ENCODE data around the gene PLEKHG4B.
"Not testable (repeated sequence)": the region's sequence is repeated elsewhere in the genome, so short reads cannot be mapped to it uniquely, and the experiment has no call there.

The PLEKHG4B gene

DNA sequence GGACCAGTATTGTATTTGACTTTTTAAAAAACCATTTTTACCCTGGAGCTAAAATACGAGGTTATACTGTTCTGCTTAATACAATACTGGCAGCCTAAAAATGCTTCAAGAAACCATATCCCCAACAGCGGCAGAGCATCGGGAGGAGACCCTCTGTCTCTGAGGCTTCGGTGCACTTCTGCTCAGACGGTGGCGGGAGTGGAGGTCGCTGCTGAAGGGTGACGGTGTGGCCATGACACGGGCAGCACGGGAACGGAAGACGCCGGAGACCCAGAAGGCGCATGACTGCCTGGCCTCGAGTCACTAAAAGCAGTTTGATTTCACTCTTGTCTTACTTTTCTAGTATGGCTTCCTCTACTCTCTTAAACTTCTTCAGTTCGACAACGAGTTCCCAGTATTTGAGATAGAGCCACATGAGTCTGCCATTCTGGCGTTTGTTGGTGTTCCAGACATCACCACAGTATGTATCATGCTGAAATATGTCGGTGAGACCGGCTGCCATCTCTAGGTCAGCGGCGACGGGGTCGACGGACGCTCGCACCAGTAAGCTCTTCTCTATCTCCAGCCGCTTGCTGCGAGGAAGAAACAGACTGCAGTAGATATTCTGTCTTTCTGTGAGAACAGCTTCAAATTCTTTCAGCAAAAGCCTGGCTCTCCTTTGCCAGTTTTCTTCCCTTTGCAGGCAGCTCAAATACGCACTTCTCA is 113.2 kb downstream of the PLEKHG4B start:
- no peak overlapping the region for H3K27ac ChIP-seq
- peaks cover 16 to 78% (median 35%) of the 10 kb centered on the region in 11 experiments; a peak in 17 of 22 replicates for H4K20me1 ChIP-seq
- H3K4me1 ChIP-seq = peaks cover 23 to 65% (median 54%) of the 10 kb centered on the region in 10 experiments
- no peak overlapping the region for H3K4me3 ChIP-seq
- H3K36me3 ChIP-seq = peaks cover 31 to 51% (median 43%) of the 10 kb centered on the region in 11 experiments
- H3K4me2 ChIP-seq = no peak overlapping the region
- no peaks in the 10 kb centered on the region for H3K9me3 ChIP-seq (replicated peaks in 1 of 11)
- TF ChIP-seq Cebpa-rat (IDR thresholded peaks at IDR 0.05) = no peak
- H3K9ac ChIP-seq = no peak overlapping the region
- H3K27me3 ChIP-seq = no peaks in the 10 kb centered on the region

DNA sequence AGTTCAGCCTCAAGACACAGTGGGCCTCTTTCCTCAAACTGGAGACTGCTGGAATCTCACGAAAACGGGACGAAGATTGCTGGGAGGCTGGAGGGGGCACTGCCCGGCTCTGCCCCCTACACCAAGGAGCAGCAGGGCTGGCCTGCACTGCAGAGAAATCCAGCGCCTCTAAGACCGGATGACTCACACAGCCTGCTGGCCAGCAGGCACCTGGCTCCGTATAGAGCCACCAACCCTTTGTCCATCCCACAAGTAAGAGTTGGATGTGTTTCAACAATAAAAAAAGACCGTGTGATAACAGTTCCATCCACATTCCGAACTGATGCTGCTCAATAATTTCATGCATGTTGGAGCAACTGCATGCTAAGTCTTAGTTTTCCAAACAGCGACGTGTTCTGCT is 114.4 kb downstream of the PLEKHG4B start:
- Histone ChIP-seq H3K9me3 (replicated peaks in 1 of 11) (no peaks in the 10 kb centered on the region), H3K4me1 (peaks cover 22 to 55% (median 42%) of the 10 kb centered on the region in 10 experiments), H4K20me1 (peaks cover 16 to 70% (median 32%) of the 10 kb centered on the region in 11 experiments; a peak in 17 of 22 replicates), H3K36me3 (peaks cover 31 to 51% (median 43%) of the 10 kb centered on the region in 11 experiments), H3K4me2 (peak overlapping the region in 9 of 11 experiments; percentile 60 to 82 (median 76); a peak in 16 of 22 replicates), H3K4me3 (no peak overlapping the region), H3K27me3 (no peaks in the 10 kb centered on the region), H3K9ac (0 out of 22 replicates have a peak overlapping the region, but pooled peaks of 2 of the 11 experiments have one; percentile 12 to 28), H3K27ac (peak overlapping the region in 4 of 11 experiments; percentile 5 to 54 (median 40); a peak in 5 of 22 replicates)
- TF ChIP-seq Cebpa-rat (IDR thresholded peaks at IDR 0.05) = no peak

DNA sequence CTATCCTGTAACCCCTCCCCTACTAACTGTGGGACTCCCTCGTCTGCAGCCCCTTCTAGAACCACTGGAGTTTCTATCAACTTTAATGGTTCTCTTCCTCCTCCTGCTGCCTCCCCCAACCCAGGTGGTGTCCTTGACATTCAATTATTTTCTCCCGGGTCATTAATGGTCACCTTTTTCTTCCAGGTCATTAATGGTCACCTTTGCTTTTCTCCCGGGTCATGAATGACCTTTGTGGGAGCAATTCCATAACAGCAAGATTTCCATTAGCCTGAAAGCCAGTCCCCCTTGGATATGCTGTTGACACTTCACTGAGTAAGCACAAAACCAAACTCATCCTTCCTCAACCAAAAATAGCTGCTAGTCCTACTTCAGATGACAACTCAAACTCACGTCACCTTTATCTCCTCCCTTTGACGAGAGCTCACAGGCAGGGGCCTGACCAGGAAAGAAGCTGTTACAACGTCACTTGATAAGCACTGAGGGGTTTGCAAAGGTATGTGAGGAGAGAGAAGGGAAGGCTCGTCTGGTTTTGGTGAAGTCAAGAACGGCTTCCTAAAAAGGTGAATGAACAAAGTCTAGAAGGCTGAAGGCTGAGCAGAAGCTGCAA is 115.1 kb downstream of the PLEKHG4B start:
- H3K36me3 ChIP-seq = peaks cover 31 to 51% (median 43%) of the 10 kb centered on the region in 11 experiments
- peak overlapping the region in 6 of 11 experiments; percentile 5 to 54 (median 26); a peak in 8 of 22 replicates for H3K27ac ChIP-seq
- peaks cover 15 to 49% (median 36%) of the 10 kb centered on the region in 10 experiments for H3K4me1 ChIP-seq
- H3K9me3 ChIP-seq (replicated peaks in 1 of 11) = no peaks in the 10 kb centered on the region
- peak overlapping the region; percentile 60 to 82 (median 74) for H3K4me2 ChIP-seq
- no peaks in the 10 kb centered on the region for H3K27me3 ChIP-seq
- H3K9ac ChIP-seq = peak overlapping the region in 4 of 11 experiments; percentile 3 to 29 (median 22); a peak in 7 of 22 replicates
- H3K4me3 ChIP-seq = 0 out of 20 replicates have a peak overlapping the region, but pooled peaks of 1 of the 10 experiments have one; percentile 15
- peaks cover 15 to 63% (median 29%) of the 10 kb centered on the region in 11 experiments; a peak in 16 of 22 replicates for H4K20me1 ChIP-seq
- TF ChIP-seq Cebpa-rat (IDR thresholded peaks at IDR 0.05) = no peak

DNA sequence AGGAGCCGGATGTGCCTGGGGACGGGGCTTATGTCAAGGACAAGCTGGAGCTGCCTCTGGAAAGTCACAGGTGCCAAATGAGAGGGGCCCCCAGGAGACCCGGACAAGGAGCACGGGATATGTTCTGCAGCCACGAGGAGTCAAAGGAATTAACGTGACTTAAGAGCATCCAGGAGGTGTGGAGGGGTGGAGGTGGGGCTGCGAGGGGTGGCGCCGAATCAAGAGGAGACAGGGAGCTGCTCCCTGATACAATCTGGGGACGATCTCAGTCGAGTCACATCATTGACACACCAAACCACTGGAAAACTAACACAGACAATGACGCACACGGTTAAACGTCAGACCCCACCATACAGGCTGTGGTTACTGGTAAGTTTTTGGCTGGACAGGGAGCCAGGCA is 115.6 kb downstream of the PLEKHG4B start:
- H3K9ac ChIP-seq = peak overlapping the region in 4 of 11 experiments; percentile 3 to 29 (median 22); a peak in 6 of 22 replicates
- TF ChIP-seq Cebpa-rat (IDR thresholded peaks at IDR 0.05) = no peak
- H3K36me3 ChIP-seq = peaks cover 31 to 50% (median 42%) of the 10 kb centered on the region in 11 experiments
- H3K27ac ChIP-seq = peak overlapping the region in 4 of 11 experiments; percentile 9 to 54 (median 37); a peak in 5 of 22 replicates
- H3K27me3 ChIP-seq = no peaks in the 10 kb centered on the region
- no peak overlapping the region for H3K4me3 ChIP-seq
- peak overlapping the region; percentile 60 to 82 (median 74) for H3K4me2 ChIP-seq
- peaks cover 15 to 60% (median 29%) of the 10 kb centered on the region in 11 experiments; a peak in 15 of 22 replicates for H4K20me1 ChIP-seq
- peaks cover 15 to 43% (median 31%) of the 10 kb centered on the region in 10 experiments for H3K4me1 ChIP-seq
- H3K9me3 ChIP-seq (replicated peaks in 1 of 11) = no peaks in the 10 kb centered on the region

DNA sequence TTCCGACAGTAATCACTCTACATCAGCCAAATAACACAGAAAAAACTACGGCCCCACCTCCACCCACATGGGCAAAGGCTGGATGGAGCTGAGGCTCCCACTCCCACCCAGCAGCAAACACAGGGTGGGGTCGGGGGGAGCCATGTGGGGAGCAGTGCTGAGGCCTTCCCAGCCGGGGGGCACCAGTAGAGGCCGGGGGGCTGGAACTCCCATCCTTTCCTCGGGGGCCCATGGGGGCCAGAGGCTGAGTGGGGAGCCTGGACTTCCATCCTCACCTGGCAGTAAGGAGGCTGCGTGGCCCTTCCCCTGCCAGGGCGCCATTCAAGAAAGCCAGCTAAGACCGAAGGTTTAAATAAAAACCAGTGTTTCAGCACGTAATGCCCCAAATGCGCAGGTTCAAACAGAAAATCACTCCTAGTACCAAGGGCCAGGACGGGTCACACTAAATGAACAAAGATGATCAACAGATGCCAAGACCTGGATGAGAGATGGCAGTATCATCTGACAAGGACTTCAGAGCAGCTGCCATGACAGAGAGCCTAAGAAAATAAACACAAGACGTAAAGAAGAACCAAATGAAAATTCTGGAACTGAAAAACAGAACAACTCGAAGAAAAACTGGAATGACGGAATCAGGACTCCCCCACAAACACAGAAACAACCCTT is 116.6 kb downstream of the PLEKHG4B start:
- Histone ChIP-seq H3K9ac (no peak overlapping the region), H3K36me3 (peaks cover 30 to 48% (median 36%) of the 10 kb centered on the region in 11 experiments), H4K20me1 (peaks cover 18 to 66% (median 32%) of the 10 kb centered on the region in 11 experiments; a peak in 15 of 22 replicates), H3K4me1 (peaks cover 15 to 46% (median 34%) of the 10 kb centered on the region in 10 experiments), H3K4me2 (peak overlapping the region in 8 of 11 experiments; percentile 64 to 82 (median 76); a peak in 13 of 22 replicates), H3K27ac (peak overlapping the region in 2 of 11 experiments; percentile 37 to 54; a peak in 3 of 22 replicates), H3K27me3 (no peaks in the 10 kb centered on the region), H3K9me3 (replicated peaks in 1 of 11) (peaks cover 0 to 2% (median 0%) of the 10 kb centered on the region in 11 experiments; a peak in 3 of 22 replicates), H3K4me3 (no peak overlapping the region)
- no peak for TF ChIP-seq Cebpa-rat (IDR thresholded peaks at IDR 0.05)

DNA sequence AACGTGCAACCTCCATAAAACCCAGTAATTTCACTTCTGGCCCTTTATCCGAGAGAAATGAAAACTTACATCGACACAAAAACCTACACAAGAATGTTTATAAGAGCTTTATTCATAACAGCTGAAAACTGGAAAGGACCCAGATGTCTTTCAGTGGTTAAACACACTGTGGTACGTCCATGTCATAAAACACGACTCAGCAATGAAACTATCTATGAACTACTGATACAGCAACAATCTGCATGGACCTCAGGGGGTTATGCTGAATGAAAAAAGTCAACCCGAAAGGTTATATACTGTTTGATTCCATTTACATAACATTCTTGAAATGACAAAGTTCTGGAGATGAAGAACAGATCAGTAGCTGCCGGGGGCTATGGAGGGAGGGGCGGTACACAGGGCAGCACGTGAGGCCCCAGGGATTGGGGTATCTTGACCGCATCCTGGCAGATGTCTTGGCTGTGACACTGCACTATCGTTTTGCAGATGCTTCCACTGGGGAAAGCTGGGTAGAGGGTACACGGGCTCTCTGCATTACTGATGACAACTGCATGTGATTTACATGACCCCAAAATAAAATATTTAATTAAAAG is 121.9 kb downstream of the PLEKHG4B start:
- peak overlapping the region in 8 of 11 experiments; percentile 28 to 85 (median 74); a peak in 15 of 22 replicates for H3K27ac ChIP-seq
- H4K20me1 ChIP-seq = peaks cover 12 to 47% (median 21%) of the 10 kb centered on the region in 11 experiments; a peak in 17 of 22 replicates
- H3K4me3 ChIP-seq = peak overlapping the region in 6 of 10 experiments; percentile 16 to 46 (median 32); a peak in 8 of 20 replicates
- H3K27me3 ChIP-seq = no peaks in the 10 kb centered on the region
- TF ChIP-seq Cebpa-rat (IDR thresholded peaks at IDR 0.05) = no peak
- peaks cover 28 to 52% (median 43%) of the 10 kb centered on the region in 10 experiments for H3K4me1 ChIP-seq
- peaks cover 0 to 5% (median 0%) of the 10 kb centered on the region in 11 experiments; a peak in 3 of 22 replicates for H3K9me3 ChIP-seq (replicated peaks in 1 of 11)
- H3K4me2 ChIP-seq = peak overlapping the region; percentile 49 to 92 (median 85)
- H3K36me3 ChIP-seq = peaks cover 0 to 15% (median 6%) of the 10 kb centered on the region in 11 experiments; a peak in 14 of 22 replicates
- peak overlapping the region in 8 of 11 experiments; percentile 26 to 77 (median 64); a peak in 13 of 22 replicates for H3K9ac ChIP-seq

DNA sequence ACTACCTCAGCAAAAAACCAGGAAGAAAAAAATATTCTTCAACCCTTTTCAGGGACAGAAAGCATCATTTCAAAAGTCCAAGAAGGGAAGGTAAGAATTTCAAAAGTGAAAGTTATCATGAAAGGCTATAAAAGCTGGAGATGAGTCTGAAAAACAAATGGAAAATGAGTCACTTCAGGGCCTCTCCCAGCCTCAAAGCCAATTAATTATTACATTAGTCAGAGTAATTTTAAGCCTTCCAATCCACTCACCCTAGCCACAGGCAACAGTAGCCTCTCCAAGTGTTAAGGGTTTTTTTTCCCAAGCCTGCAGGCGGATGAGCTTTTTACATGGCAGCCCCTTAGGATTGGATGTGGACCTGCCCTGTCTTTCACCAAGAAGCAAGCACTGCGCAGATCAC is 123.3 kb downstream of the PLEKHG4B start:
- Histone ChIP-seq H3K4me2 (peak overlapping the region; percentile 49 to 92 (median 85)), H3K4me3 (peak overlapping the region in 1 of 10 experiments; percentile 31; a peak in 1 of 20 replicates), H3K4me1 (peaks cover 32 to 44% (median 40%) of the 10 kb centered on the region in 10 experiments), H3K36me3 (peaks cover 0 to 15% (median 6%) of the 10 kb centered on the region in 11 experiments; a peak in 13 of 22 replicates), H3K27ac (peak overlapping the region in 8 of 11 experiments; percentile 28 to 85 (median 74); a peak in 13 of 22 replicates), H4K20me1 (peaks cover 21 to 51% (median 31%) of the 10 kb centered on the region in 11 experiments; a peak in 20 of 22 replicates), H3K9ac (peak overlapping the region in 6 of 11 experiments; percentile 51 to 72 (median 65); a peak in 6 of 22 replicates)
- not testable (repeated sequence) for H3K27me3 ChIP-seq; H3K9me3 ChIP-seq (replicated peaks in 1 of 11)

DNA sequence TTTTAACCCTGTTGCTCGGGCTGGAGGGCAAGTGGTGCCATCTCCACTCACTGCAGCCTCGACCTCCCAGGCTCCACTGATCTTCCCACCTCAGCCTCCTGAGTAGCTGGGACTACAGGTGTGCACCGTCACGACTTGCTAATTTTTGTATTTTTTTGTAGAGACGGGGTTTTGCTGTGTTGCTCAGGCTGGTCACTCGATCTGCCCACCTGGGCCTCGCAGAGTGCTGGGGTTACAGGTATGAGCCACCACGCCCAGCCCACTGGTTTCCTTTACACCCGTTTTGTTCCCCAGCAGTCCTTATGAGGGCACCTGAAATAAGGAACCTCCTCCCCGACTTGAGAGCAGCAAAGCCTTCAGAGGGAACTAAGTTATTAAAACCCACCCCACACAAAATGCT is 124.1 kb downstream of the PLEKHG4B start:
- H3K27ac ChIP-seq = peak overlapping the region in 3 of 11 experiments; percentile 18 to 84 (median 83); a peak in 5 of 22 replicates
- H3K9me3 ChIP-seq (replicated peaks in 1 of 11); H3K27me3 ChIP-seq; H3K4me3 ChIP-seq: not testable (repeated sequence)
- H3K9ac ChIP-seq = peak overlapping the region in 2 of 11 experiments; percentile 44 to 49; a peak in 4 of 22 replicates
- peaks cover 0 to 15% (median 6%) of the 10 kb centered on the region in 11 experiments; a peak in 13 of 22 replicates for H3K36me3 ChIP-seq
- peaks cover 27 to 56% (median 39%) of the 10 kb centered on the region in 11 experiments for H4K20me1 ChIP-seq
- H3K4me2 ChIP-seq = peak overlapping the region; percentile 49 to 92 (median 85)
- peaks cover 40 to 51% (median 47%) of the 10 kb centered on the region in 10 experiments for H3K4me1 ChIP-seq

DNA sequence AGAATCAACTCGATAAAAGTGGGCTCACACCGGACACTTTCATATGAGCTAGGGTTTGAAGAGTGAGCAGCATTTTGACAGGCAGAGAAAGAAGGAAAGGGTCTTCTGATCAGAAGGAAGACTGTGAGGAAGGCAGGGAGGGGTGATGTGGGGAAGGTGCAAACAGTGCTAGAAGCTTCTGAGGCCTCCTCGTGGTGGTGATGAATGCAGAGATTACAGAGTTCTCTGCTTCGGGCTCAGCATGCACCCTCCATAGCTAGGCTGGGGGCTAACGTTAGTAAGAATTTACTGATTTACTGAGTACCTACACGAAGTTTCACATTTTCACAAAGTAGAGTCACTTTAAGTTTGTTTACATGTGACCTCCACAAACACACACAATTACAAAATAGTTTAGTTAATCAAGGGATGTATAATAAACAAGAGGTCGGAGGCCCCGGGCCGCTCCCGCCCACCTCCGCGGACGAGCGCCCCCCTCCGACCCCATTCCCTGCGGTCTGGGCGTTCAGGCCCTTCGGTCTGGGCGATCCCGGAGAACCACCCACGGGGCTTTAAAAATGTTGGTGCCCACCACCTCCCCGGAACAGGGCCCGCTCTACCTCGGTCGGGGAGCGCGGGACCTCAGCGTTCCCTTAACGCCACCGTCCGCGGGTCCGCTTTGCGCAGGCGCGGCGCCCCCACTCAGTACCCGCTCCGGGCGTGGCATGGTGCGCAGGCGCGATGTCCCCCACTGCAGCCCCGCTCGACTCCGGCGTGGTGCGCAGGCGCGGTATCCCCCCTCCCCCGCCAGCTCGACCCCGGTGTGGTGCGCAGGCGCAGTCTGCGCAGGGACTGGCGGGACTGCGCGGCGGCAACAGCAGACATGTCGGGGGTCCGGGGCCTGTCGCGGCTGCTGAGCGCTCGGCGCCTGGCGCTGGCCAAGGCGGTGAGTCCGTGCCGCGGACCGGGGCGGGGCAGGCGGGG is 125.8 kb downstream of the PLEKHG4B start, which contains the start of the genes CCDC127 and SDHA:
Gene CCDC127, minus strand, starts transcription at position 660 of the 963 bp plus-strand sequence. CDS start 1,304 bp downstream, outside the sequence.
Gene SDHA, plus strand, starts transcription at position 827 of the 963 bp plus-strand sequence. Its CDS starts 36 bp downstream, at position 863.
- Histone ChIP-seq H4K20me1 (peaks cover 44 to 73% (median 56%) of the 10 kb centered on the region in 11 experiments), H3K36me3 (peaks cover 0 to 15% (median 7%) of the 10 kb centered on the region in 11 experiments; a peak in 13 of 22 replicates), H3K4me2 (peak within 1 kb of the TSS; percentile 84 to 97 (median 93))

More for the DNA sequence above, 125.8 kb downstream of the PLEKHG4B start, which contains the start of the genes CCDC127 and SDHA:
- H3K27ac ChIP-seq = peak within 1 kb of the TSS; percentile 88 to 95 (median 91)
- H3K4me1 ChIP-seq = peaks cover 55 to 68% (median 62%) of the 10 kb centered on the region in 10 experiments
- H3K9ac ChIP-seq = peak within 1 kb of the TSS; percentile 89 to 98 (median 97)
- H3K4me3 ChIP-seq = peak within 1 kb of the TSS; percentile 83 to 100 (median 98)
- not testable (repeated sequence) for H3K9me3 ChIP-seq (replicated peaks in 1 of 11); H3K27me3 ChIP-seq

Data from BLaER1 treated with 17β-estradiol and CSF1 and Interleukin-3, amounts not matched to agents 10 nM and 100 nM (cell line).